Naive thymus-derived CD4-positive, alpha-beta T cell (primary cell): Measurements from ENCODE around the gene DMBX1. TPM values are rescaled to one million over a fixed set of nuclear protein-coding genes. Genes with fewer than 3 reads are reported as not detected.
A peak's percentile ranks its signal among the peaks of the same experiment; 100 is the strongest.

ENCODE experiments used
- ATAC-seq: fragments of 150-1000 bp; cut with Tn5 transposase; 2 replicates; pipeline ENCODE4 v1.10.0; 2021; ENCODE audit warnings: mild to moderate bottlenecking, moderate library complexity
- CTCF ChIA-PET: fragments of 350-600 bp; sonication (Branson Sonifier 250); formaldehyde crosslinking; loops from one replicate; lab custom pipeline; 2021; ENCODE audit warnings: antibody characterized with exemption; lab: Charles Lee
- POLR2A ChIA-PET: fragments of 350-600 bp; sonication (Branson Sonifier 250); formaldehyde crosslinking; loops from one replicate; lab custom pipeline; 2021; ENCODE audit warnings: antibody characterized with exemption, inconsistent platforms; lab: Charles Lee
- DNase-seq, 9 donors: peaks; one replicate each; pipeline versions ENCODE4 v3.0.0 to v3.0.0-alpha.2; 2020 to 2022; ENCODE audit warnings: mixed read lengths in 1 of 9
- H3K27ac ChIP-seq: one replicate; pipeline ENCODE4 v1.7.0; 2013; ENCODE audit warnings: mild to moderate bottlenecking, low read depth, low read length, moderate library complexity
- H3K27me3 ChIP-seq, 2 donors: one replicate each; pipeline ENCODE4 v1.7.0; 2013; ENCODE audit warnings: low read length in 2 of 2, mild to moderate bottlenecking in 2 of 2, moderate library complexity in 2 of 2; ENCODE audit not compliant: control insufficient read depth in 2 of 2, insufficient read depth in 2 of 2
- H3K36me3 ChIP-seq, 3 experiments: 1 replicate in 2 of 3; 2 replicates in 1 of 3; pipeline ENCODE4 v1.7.0; 2013; ENCODE audit warnings: low read length in 3 of 3, mild to moderate bottlenecking in 3 of 3, moderate library complexity in 1 of 3; ENCODE audit not compliant: insufficient read depth in 3 of 3, control insufficient read depth in 2 of 3
- H3K4me1 ChIP-seq, 2 donors: one replicate each; pipeline ENCODE4 v1.7.0; 2013; ENCODE audit warnings: low read length in 2 of 2, mild to moderate bottlenecking in 2 of 2, moderate library complexity in 1 of 2; ENCODE audit not compliant: control insufficient read depth in 2 of 2, insufficient read depth in 2 of 2
- H3K4me3 ChIP-seq: 2 replicates; pipeline ENCODE4 v1.7.0; 2013; ENCODE audit warnings: mild to moderate bottlenecking, low read length
- H3K9me3 ChIP-seq, 3 experiments: 1 replicate in 2 of 3; 2 replicates in 1 of 3; pipeline ENCODE4 v1.7.0; 2013; ENCODE audit warnings: low read length in 3 of 3; ENCODE audit not compliant: control insufficient read depth in 2 of 3
- H3K27ac Mint-ChIP-seq, 9 donors: one replicate each; pipeline ENCODE4 v1.8.0; 2020 to 2022; ENCODE audit warnings: mixed read lengths in 9 of 9, mild to moderate bottlenecking in 8 of 9, moderate library complexity in 5 of 9, inconsistent platforms in 2 of 9
- H3K27me3 Mint-ChIP-seq, 5 donors: one replicate each; pipeline ENCODE4 v1.8.0; 2021 to 2022; ENCODE audit warnings: mixed read lengths in 5 of 5, mild to moderate bottlenecking in 1 of 5
- H3K36me3 Mint-ChIP-seq, 5 donors: one replicate each; pipeline ENCODE4 v1.8.0; 2020 to 2022; ENCODE audit warnings: mixed read lengths in 5 of 5, mild to moderate bottlenecking in 3 of 5, inconsistent platforms in 1 of 5
- H3K4me1 Mint-ChIP-seq, 7 donors: one replicate each; pipeline ENCODE4 v1.8.0; 2020 to 2022; ENCODE audit warnings: mixed read lengths in 7 of 7, mild to moderate bottlenecking in 3 of 7, inconsistent platforms in 1 of 7
- H3K4me3 Mint-ChIP-seq, 10 donors: one replicate each; pipeline ENCODE4 v1.8.0; 2020 to 2022; ENCODE audit warnings: mild to moderate bottlenecking in 10 of 10, mixed read lengths in 10 of 10, moderate library complexity in 6 of 10, inconsistent platforms in 2 of 10
- H3K9me3 Mint-ChIP-seq, 11 donors: one replicate each; pipeline ENCODE4 v1.8.0; 2020 to 2022; ENCODE audit warnings: mixed read lengths in 11 of 11, mild to moderate bottlenecking in 4 of 11, inconsistent platforms in 1 of 11, moderate library complexity in 1 of 11
- intact Hi-C, 2 donors: fragments of 100-400 bp; cut with micrococcal nuclease; formaldehyde crosslinking; loops; one replicate each; pipeline ENCODE4 v1.15.1; 2023
- polyA plus RNA-seq, 2 donors: library from polyadenylated mRNA; unstranded; fragments of 300-500 nt; fragmentation: Illumina TruSeq; gene quantifications; one replicate each; pipeline ENCODE4 v1.2.3, GENCODE V29; 2021
- total RNA-seq, 6 experiments: library from RNA in 5 of 6; stranded (reverse) in 5 of 6; gene quantifications; 1 replicate in 5 of 6; 2 replicates in 1 of 6; pipeline ENCODE4 v1.2.3 and lab custom pipeline; 2021 to 2026

The DMBX1 gene
- total and polyA plus RNA-seq, 7 experiments from 2014 or later, result not detected

DNA sequence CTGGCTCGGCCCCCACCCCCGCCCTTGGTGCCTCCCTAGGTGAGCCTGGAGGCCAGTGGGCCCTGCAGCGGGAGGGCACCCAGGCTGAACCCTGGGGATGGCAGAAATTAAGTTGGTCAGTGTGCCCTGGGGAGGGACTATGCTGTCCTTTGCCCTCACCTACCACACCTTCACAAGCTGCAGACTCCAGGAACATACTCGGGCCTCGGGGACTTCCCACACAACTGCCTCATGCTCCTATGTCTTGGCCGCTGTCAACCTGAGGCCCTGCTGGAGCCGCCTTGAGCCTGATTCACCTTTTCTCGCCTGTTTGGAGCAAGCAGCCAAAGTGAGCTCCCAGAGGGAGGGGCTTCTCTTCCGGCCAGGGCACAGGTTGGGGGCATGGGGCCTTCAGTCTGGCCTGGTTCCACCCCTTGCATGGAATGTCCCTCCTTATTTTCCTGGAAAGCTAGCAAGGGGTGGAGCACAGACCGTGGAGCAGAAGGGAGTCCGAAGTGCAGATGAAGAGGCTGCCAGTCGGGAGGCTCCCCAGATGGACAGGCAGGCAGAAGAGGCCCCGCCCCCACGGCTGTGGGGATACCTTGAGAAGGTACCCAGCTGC lies 37.2 kb downstream of the DMBX1 start:
- no peak overlapping the region for H3K4me3 Mint-ChIP-seq
- intact Hi-C loops, result no loop called here
- Histone ChIP-seq H3K4me1 (no peaks in the 10 kb centered on the region), H3K36me3 (no peaks in the 10 kb centered on the region), H3K27ac (no peak overlapping the region), H3K9me3 (no peaks in the 10 kb centered on the region), H3K27me3 (no peaks in the 10 kb centered on the region), H3K4me3 (no peak overlapping the region)
- peaks cover 0 to 29% (median 6%) of the 10 kb centered on the region in 7 donors for H3K4me1 Mint-ChIP-seq
- peaks cover 16 to 35% (median 31%) of the 10 kb centered on the region in 5 donors for H3K27me3 Mint-ChIP-seq
- ATAC-seq (no peak), DNase-seq (no peak)
- H3K9me3 Mint-ChIP-seq, result no peaks in the 10 kb centered on the region
- H3K36me3 Mint-ChIP-seq, result no peaks in the 10 kb centered on the region
- ChIA-PET POLR2A (no interaction called here), CTCF (interaction anchor here (0.6 to 1.8 kb wide), 8 partner anchors 11 to 93 kb away, joined by 3 to 9 read pairs (median 4); no protein-coding TSS in a partner anchor)
- no peak overlapping the region for H3K27ac Mint-ChIP-seq

DNA sequence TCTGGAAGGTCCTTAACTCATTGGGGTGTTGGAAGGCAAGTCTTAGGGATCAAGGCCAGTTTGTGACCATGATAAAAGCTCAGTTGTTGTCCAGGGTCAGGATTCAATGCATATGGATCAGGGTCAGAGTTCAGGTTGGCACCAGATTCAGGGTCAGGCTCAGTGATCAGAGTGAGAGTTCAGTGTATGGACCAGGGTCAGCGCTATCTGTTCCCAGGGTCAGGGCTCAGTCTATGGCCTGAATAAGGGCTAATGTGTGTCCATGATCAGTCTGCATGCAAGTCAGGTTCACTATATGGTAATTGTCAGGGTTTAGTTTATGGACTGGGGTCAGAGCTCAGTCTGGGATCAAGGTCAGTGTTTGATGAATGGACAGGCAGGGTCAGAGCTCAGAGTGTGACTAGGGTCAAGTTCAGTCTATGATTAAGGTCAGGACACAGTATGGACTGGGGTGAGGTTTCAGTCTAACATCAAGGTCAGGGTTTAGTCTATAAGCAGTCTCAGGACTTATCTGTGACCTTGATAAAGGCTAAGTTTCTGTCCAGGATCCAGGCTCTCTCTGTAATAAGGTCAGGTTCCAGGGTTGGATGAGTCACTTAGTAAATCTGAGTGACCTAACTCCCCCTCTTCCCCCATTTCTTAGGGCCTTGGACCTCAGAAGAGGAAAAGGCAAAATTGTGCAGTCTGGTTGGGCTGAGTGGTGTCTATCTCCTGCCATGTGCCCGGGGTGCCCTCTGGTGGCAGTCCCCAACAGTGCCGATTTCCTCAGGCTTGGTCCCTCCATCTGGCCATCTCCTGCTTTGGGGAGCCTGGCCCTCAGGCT lies 38.0 kb downstream of the DMBX1 start:
- Mint-ChIP-seq H3K27ac (peak overlapping the region in 1 of 9 donors; percentile 34), H3K27me3 (peaks cover 16 to 35% (median 31%) of the 10 kb centered on the region in 5 donors), H3K4me1 (peaks cover 0 to 20% (median 6%) of the 10 kb centered on the region in 7 donors), H3K9me3 (no peaks in the 10 kb centered on the region), H3K36me3 (no peaks in the 10 kb centered on the region), H3K4me3 (peak overlapping the region in 1 of 10 donors; percentile 34)
- Histone ChIP-seq H3K36me3 (no peaks in the 10 kb centered on the region), H3K27me3 (no peaks in the 10 kb centered on the region), H3K9me3 (no peaks in the 10 kb centered on the region), H3K4me1 (peaks cover 3 to 5% of the 10 kb centered on the region in 2 donors), H3K27ac (no peak overlapping the region), H3K4me3 (no peak overlapping the region)
- intact Hi-C loops, result loop anchor here (1.0 kb wide), 4 partner anchors 50 to 121 kb away; no protein-coding TSS in a partner anchor
- DNase-seq, result peak; percentile 34 to 81 (median 57)
- ATAC-seq, result peak; percentile 79
- POLR2A ChIA-PET, result no interaction called here
- CTCF ChIA-PET, result interaction anchor here (0.6 to 1.8 kb wide), 7 partner anchors 10 to 94 kb away, joined by 3 to 9 read pairs (median 4); no protein-coding TSS in a partner anchor

DNA sequence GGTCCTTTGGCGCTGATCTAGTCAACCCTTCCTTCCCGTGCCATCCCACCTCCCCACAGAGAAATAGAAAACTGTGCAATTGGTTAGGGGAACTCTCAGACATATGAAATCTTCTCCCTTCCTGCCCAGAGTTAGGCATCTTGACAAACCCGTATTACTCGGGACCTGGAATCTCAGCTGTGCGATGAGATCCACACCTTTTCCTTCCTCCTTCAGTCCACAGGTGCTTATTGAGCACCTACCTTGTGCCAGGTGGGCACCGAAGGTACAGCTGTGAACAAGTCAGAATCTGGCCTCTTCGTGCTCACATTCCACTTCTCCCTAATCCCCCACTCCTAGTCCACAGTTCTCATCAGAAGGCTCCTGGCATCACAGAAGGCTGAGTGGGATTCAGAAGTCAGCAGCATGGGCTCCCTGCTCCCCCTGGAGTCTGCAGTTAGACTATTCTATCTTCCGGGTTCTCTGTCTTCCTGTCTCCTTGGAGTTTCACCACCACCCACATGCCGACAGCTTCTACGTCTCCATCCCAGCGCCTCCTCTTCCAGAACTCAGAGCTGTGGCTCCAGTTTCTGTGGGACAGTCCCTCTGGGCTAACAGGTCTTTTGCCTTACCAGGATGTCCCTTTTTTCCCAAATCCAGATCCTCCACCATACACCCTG lies 38.8 kb downstream of the DMBX1 start:
- intact Hi-C loops, result loop anchor here (1.0 kb wide), 4 partner anchors 51 to 122 kb away; no protein-coding TSS in a partner anchor
- H3K27me3 Mint-ChIP-seq, result peaks cover 16 to 35% (median 31%) of the 10 kb centered on the region in 5 donors
- no peak overlapping the region for H3K4me3 ChIP-seq
- H3K27me3 ChIP-seq, result no peaks in the 10 kb centered on the region
- H3K4me1 Mint-ChIP-seq, result peaks cover 0 to 19% (median 6%) of the 10 kb centered on the region in 7 donors
- H3K27ac ChIP-seq, result no peak overlapping the region
- H3K36me3 Mint-ChIP-seq, result no peaks in the 10 kb centered on the region
- no peaks in the 10 kb centered on the region for H3K9me3 Mint-ChIP-seq
- H3K4me1 ChIP-seq, result peaks cover 4 to 5% of the 10 kb centered on the region in 2 donors
- no peaks in the 10 kb centered on the region for H3K36me3 ChIP-seq
- ChIA-PET CTCF (interaction anchor here (0.9 to 2.1 kb wide), 5 partner anchors 14 to 199 kb away, joined by 3 to 12 read pairs (median 5); no protein-coding TSS in a partner anchor), POLR2A (no interaction called here)
- ATAC-seq, result no peak
- H3K9me3 ChIP-seq, result no peaks in the 10 kb centered on the region
- DNase-seq, result no peak
- peak overlapping the region in 1 of 9 donors; percentile 34 for H3K27ac Mint-ChIP-seq
- H3K4me3 Mint-ChIP-seq, result peak overlapping the region in 2 of 10 donors; percentile 24 to 34

DNA sequence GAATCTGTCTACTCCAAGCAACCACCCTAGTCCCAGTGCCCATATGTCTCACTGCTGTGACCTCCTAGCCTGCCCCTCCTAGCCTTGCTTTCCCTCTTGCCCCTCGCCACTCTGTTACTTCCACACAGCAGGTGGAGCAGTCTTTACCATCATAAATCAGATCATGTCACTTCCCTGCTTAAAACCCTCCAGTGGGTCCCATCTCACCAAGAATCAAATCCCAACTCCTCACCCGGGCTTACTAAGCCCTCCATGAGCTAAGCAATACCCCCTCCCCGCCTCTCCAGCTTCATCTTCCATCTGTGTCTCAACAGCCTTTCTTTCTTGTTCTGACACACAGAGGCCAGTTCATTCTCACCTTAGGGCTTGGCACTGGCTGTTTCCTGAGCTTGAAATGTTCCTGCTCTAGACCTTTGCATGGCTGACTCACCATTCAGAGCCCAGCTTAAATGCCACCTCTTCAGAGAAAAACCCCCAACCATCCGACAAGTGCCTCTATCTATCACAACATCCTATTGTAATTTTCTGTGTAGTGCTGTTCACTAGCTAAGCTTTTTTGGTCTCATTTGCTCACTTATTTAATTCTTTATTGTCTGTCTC lies 39.5 kb downstream of the DMBX1 start:
- no peak for ATAC-seq
- Mint-ChIP-seq H3K36me3 (peaks cover 0 to 2% (median 0%) of the 10 kb centered on the region in 5 donors), H3K27me3 (peaks cover 23 to 35% (median 31%) of the 10 kb centered on the region in 5 donors), H3K9me3 (no peaks in the 10 kb centered on the region), H3K4me1 (peaks cover 4 to 23% (median 6%) of the 10 kb centered on the region in 7 donors), H3K27ac (no peak overlapping the region), H3K4me3 (peak overlapping the region in 1 of 10 donors; percentile 12)
- Histone ChIP-seq H3K4me1 (peaks cover 4 to 9% of the 10 kb centered on the region in 2 donors), H3K27ac (no peak overlapping the region), H3K27me3 (no peaks in the 10 kb centered on the region), H3K9me3 (no peaks in the 10 kb centered on the region), H3K36me3 (no peaks in the 10 kb centered on the region), H3K4me3 (no peak overlapping the region)
- intact Hi-C loops, result no loop called here
- no peak for DNase-seq
- ChIA-PET POLR2A (no interaction called here), CTCF (interaction anchor here (0.6 to 2.1 kb wide), 5 partner anchors 12 to 199 kb away, joined by 3 to 12 read pairs (median 5); no protein-coding TSS in a partner anchor)

DNA sequence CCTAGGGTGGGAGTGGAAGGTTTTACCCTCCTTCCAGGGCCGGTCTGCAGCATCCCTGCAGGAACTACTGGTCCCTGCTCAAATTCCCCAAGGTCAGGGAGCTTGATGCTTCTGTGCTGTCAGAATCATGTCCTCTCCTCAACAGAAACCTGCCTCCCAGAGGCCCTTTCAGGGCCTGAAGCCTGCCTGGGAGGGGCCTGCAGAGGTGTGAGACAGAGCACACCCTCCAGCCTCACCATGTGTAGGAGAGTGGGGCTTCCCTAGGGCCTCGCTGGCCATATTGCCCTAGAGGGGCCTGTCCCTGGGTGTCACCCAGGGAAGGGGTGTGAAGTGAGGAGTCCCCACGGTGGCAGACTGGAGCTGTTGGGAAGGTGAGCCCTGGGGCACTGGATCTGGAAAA lies 40.7 kb downstream of the DMBX1 start:
- peaks cover 4 to 23% (median 8%) of the 10 kb centered on the region in 7 donors for H3K4me1 Mint-ChIP-seq
- peaks cover 0 to 2% (median 0%) of the 10 kb centered on the region in 5 donors for H3K36me3 Mint-ChIP-seq
- ATAC-seq (no peak), DNase-seq (no peak)
- POLR2A ChIA-PET, result no interaction called here
- peaks cover 27 to 34% (median 28%) of the 10 kb centered on the region in 5 donors for H3K27me3 Mint-ChIP-seq
- peak overlapping the region in 1 of 10 donors; percentile 23 for H3K4me3 Mint-ChIP-seq
- H3K27me3 ChIP-seq, result no peaks in the 10 kb centered on the region
- no peak overlapping the region for H3K27ac ChIP-seq
- intact Hi-C loops, result loop anchor here (5.0 kb wide), 2 partner anchors 72 to 137 kb away; partner anchors contain the start of genes ATPAF1 (in 1 of the 2) and MKNK1 (in 1 of the 2)
- no peaks in the 10 kb centered on the region for H3K36me3 ChIP-seq
- H3K9me3 ChIP-seq, result no peaks in the 10 kb centered on the region
- H3K9me3 Mint-ChIP-seq, result peaks cover 0 to 1% (median 0%) of the 10 kb centered on the region in 11 donors
- no peak overlapping the region for H3K27ac Mint-ChIP-seq
- CTCF ChIA-PET, result interaction anchor here (1.8 to 2.1 kb wide), 2 partner anchors 83 to 194 kb away, joined by 5 to 12 read pairs; no protein-coding TSS in a partner anchor
- H3K4me3 ChIP-seq, result no peak overlapping the region
- H3K4me1 ChIP-seq, result peaks cover 4 to 9% of the 10 kb centered on the region in 2 donors
